ENCODE results near the gene PYGO1.
"Not testable (repeated sequence)": the region's sequence is repeated elsewhere in the genome, so short reads cannot be mapped to it uniquely, and the experiment has no call there.

Gene PYGO1, protein sequence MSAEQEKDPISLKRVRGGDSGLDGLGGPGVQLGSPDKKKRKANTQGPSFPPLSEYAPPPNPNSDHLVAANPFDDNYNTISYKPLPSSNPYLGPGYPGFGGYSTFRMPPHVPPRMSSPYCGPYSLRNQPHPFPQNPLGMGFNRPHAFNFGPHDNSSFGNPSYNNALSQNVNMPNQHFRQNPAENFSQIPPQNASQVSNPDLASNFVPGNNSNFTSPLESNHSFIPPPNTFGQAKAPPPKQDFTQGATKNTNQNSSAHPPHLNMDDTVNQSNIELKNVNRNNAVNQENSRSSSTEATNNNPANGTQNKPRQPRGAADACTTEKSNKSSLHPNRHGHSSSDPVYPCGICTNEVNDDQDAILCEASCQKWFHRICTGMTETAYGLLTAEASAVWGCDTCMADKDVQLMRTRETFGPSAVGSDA

DNA sequence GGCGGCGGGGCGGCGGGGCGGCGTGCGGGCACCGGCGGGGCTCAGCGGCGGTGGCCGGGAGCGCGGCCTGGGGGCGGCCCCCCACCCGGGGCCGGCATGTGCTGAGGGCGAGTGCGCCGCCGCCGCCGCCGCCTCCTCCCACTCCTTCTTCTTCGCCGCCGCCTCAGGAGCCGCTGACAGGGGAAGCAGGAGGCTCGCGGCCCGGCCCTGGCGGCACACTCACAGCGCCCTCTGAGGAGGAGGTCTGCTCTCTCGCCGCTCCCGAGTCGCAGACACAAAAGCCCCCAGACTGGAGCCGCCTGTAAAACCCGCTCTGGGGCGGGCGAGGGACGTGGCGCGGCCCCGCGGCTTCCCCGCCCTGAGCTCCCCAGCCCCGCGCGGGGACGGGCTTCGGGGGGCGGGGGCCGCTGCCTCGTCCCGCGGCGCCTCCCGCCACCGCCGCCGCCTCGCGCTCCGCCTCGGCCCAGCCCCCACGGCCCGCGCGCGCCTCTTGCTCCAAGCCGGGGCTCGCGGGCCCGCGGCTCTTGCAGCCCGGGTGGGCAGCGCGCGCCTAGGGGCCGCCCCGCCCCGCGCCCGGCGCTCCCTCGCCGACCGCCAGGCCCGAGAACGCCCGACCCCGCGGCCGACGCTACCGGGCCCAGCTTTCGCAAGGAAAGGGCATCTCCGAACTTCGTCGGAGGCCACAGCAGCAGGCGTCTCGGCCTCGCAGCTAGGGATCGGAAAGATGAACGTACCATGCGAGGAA, at the start of gene PYGO1:
TSS of gene PYGO1 (minus strand) at position 276 of the 745 bp plus-strand sequence. CDS start 462 bp downstream, outside the sequence.
- in situ Hi-C loops (cut with MboI; ENCODE audit: low sequenced_read_pairs) = no loop called here

DNA sequence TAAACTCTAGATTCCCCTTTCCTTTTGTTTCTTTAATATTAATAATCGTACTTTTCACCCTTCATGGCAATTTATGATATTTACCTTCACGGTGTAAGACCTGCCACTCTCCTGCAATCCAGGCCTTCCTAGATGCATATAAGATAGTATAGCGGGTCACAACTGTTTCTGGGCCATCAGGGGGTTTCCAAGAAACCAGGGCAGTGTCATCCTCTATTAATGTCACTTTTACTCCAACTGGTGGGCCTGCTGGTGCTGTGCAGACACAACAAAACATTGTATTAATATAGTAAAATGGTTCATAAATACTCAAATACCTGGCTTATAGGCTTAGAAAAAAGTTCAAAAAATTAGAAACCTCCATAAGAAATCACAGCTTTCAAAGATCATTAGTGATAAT, 48.9 kb upstream of the PYGO1 start:
- in situ Hi-C loops (cut with MboI; ENCODE audit: low sequenced_read_pairs) = loop anchor here (25.0 kb wide), 1 partner anchor 425 kb away; no protein-coding TSS in a partner anchor

DNA sequence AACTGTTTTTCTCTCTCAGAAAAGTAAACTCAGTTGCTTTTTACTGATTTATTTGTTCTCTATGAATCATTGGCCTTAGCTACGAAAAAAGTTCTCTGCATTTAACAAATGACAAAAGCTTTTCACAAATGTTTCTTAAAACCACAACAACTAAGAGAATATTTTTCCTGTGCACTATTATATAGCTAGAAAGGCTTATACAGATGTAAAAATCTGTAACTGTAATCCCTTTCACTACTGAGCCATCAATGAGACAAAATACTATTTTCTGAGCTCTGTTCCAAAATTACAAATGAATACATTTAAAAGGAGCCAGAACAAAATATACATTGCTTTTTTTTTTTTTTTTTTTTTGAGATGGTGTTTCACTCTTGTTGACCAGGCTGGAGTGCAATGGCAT, 45.6 kb upstream of the PYGO1 start:
- in situ Hi-C loops (cut with MboI; ENCODE audit: low sequenced_read_pairs) = loop anchor here (25.0 kb wide), 1 partner anchor 421 kb away; no protein-coding TSS in a partner anchor

DNA sequence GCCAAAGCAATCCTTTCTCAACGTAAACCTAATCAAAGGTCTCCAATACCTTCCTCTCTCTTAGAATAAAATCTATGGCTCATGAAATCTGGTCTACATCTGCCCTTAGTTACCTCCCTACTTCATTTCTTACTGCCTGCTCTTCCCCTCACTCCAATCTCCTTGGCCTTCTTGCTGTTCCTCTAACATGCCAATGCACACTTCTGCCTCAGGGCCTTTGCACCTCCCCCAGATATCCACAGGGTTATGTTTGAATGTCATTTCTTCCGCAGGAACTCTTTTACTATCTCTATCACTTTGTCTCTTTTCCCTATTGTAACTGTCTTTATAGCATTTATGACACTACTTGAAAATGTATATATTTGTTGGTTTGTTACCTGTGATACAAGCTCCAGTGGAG, 44.3 kb upstream of the PYGO1 start:
- in situ Hi-C loops (cut with MboI; ENCODE audit: low sequenced_read_pairs) = loop anchor here (25.0 kb wide), 1 partner anchor 420 kb away; no protein-coding TSS in a partner anchor

DNA sequence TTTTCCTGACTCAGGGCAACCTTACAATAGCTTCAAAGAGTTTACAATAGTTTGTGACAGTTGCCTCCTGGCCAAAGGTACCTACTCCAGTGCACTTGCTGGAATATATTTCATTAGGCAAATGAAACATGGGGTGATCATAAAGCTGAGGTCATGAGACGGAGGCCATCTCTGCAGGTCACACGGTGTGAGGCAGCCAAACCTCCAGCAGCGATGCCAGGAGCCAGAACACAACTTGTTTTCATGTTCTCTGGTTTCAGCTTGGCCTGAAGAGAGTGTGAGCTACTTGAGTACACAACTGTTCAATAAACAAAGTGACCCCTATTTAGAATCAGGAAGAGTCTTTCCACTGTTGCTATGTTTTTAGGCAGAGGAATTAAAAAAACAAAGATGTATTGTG, 42.7 kb upstream of the PYGO1 start:
- in situ Hi-C loops (cut with MboI; ENCODE audit: low sequenced_read_pairs) = loop anchor here (25.0 kb wide), 1 partner anchor 419 kb away; no protein-coding TSS in a partner anchor

DNA sequence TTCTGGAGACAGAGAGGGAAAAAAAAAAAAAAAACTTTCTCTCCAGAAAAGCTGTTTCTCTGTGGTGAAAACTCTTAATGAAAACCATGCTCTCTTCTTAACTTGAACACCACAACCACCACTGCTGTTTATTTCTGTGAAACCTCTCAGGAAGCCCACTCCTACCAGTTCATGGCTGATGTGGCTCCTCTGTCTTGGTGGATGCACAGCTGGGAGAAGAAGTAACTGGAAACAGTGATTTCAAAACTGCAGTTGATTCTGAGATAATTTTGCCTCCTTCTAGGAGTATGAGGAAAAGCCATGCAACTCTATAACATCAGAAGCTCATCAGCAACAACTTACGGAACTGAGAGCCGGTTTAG, 40.2 kb upstream of the PYGO1 start:
- in situ Hi-C loops (cut with MboI; ENCODE audit: low sequenced_read_pairs) = loop anchor here (25.0 kb wide), 1 partner anchor 416 kb away; no protein-coding TSS in a partner anchor

DNA sequence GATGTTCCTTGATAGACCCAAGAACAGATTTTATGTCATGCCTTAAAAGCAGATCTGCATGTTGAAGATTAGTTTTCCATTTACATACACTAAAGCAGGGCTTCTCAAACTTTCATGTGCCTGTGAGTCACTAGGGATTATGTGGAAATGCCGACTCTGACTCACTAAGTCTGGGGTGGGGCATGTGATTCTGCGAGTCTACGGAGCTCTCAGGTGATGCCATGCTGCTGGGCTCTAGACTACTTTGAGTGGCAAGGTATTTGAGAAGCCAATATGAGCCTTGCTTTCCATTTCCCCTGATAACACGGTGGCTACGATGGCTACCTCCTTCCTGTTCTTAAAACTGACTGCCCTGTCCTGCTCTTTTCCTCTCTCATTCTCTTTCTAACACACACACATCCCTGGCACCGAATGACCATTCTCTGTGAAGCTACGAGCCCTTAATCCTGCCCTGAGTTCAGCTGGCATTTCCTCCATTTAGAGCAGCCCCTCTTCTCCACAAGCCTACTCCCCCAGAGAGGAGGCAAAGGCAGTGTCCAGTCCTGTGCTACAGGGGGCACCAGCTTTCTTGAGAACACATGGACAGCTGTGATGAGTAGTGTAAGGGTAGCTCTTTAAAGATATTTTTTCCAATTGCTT, 39.7 kb upstream of the PYGO1 start:
- in situ Hi-C loops (cut with MboI; ENCODE audit: low sequenced_read_pairs) = loop anchor here (25.0 kb wide), 1 partner anchor 416 kb away; no protein-coding TSS in a partner anchor

DNA sequence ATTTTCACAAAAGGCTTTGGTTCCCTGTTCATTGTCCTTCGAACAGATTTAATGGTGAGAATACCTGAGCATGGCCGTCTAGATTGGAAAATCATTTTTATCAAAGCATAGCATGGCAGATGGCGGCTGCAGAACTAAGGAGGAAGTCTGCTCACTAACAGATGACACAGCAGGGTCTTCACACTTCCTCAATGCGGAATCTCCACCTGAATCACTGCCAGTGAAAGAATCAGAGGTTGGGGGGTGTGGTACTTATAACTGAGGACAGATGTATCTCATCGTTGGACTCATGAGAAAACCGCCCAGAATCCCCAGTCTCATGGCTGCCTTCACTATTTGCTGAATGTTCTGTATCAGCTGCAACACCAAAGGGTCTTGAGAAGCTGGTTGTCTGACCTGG, 31.6 kb upstream of the PYGO1 start:
- in situ Hi-C loops (cut with MboI; ENCODE audit: low sequenced_read_pairs) = no loop called here

DNA sequence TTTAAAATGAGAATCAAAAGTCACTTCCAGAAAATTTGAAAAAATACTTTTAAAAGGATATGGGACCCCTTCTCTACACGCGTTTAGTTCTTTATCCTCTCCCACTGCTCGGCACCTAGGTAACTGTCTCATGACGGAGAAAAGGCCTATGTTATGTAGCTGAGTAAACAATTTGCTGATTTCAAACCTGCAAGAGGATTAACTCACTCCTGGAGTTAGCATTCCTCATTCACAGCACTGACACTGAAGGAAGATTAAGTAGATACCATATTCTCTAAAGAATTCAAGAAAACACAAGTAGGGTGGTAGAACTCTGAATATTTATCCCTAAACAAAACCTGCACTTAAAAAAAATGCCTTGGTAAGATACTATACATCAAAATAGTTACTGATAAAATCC, 30.2 kb upstream of the PYGO1 start:
- in situ Hi-C loops (cut with MboI; ENCODE audit: low sequenced_read_pairs) = no loop called here

DNA sequence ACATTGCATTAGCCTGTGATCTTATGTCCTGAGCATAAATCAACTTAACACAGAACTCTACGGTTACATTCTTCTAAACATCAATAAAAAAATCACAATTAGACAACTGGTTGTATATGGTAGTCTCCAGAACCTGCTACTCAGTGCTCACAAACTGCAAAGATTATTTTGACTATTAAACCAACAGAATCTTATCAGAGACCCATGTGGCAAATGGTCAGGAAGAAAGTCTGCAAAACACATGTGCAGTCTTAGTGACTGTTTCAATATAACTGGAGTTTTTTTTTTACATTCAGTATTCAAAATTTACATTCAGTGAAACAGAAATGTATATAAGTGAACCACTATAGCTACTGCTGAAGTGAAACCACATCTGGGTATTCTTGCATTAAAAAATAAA, 27.3 kb upstream of the PYGO1 start:
- in situ Hi-C loops (cut with MboI; ENCODE audit: low sequenced_read_pairs) = no loop called here

DNA sequence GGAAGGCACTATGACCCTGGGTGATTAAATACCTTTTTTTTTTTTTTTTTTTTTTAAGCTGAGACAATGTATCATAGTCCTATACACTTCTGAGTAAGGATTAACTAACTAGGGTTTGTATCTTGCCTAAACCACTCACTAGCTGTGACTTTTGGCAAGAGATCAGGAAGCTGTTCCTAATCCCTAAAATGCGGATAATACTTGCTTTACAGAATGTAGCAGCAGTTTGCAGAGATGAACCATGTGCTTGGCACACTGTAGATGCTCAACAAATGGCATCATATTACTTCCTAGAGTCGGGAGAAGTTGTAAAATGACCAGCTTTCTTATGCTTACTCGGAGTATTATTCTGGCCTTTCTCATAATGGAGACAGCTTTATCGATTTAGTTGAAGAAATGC, 25.6 kb upstream of the PYGO1 start:
- in situ Hi-C loops (cut with MboI; ENCODE audit: low sequenced_read_pairs) = no loop called here

DNA sequence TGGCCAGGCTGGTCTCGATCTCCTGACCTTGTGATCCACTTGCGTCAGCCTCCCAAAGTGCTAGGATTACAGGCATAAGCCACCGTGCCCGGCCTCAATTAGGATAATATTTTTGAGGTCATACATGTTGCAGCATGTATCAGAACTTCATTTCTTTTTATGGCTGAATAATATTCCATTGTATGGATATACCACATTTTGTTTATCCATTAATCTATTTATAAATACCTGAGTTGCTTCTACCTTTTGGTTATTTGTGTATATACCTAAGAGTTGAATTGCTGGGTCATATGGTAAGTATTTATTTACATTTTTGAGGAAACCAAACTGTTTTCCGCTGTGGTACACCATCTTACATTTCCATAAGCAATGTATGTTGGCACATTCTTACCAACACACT, 18.1 kb upstream of the PYGO1 start:
- in situ Hi-C loops (cut with MboI; ENCODE audit: low sequenced_read_pairs) = no loop called here

DNA sequence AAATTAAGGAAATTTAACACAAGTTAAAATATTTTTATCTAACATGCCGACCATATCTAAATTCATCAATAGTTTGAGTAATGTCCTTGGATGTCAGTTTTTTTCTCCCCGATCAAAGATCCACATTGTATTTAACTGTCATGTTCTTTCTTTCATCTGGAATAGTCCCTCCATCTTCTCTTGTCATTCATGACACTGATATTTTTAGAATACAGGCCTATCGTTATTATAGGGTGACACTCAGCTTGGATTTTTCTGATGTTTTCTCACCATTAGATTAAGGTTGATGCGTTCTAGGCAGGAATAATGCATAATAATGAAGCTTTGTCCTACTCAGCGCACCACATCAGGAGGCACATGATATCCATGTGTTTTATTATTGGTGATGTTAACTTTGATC, 13.2 kb upstream of the PYGO1 start:
- in situ Hi-C loops (cut with MboI; ENCODE audit: low sequenced_read_pairs) = no loop called here

DNA sequence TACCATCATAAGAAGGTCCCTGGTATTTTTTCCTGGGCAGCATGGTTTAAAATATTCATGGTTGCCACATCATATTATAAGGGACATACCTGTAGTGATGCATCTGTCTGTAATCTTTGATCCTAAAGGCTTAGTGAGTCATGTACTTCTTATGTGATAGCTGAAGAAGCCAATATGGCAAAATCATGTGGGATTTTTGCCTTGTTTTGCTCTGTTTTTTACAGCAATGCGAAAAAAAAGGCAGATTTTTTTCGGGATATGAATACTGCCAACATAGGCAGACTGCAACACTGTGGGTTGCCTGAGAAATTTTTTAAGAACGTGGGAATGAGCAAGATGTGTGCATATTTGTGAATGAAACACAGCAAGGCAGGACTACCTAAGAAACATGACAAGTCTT, 11.3 kb upstream of the PYGO1 start:
- in situ Hi-C loops (cut with MboI; ENCODE audit: low sequenced_read_pairs) = no loop called here

DNA sequence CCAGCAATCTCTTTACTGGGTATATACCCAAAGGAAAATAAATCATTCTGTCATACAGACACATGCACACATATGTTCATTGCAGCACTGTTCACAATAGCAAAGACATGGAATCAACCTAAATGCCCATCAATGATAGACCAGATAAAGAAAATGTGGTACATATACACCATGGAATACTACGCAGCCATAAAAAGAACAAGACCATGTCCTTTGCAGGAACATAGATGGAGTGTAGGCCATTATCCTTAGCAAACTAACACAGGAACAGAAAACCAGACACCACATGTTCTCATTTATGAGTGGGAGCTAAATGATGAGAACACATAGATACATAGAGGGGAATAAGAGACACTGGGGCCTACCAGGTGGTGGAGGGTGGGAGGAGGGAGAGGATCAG, 4.9 kb upstream of the PYGO1 start:
- in situ Hi-C loops (cut with MboI; ENCODE audit: low sequenced_read_pairs) = not testable (repeated sequence)

DNA sequence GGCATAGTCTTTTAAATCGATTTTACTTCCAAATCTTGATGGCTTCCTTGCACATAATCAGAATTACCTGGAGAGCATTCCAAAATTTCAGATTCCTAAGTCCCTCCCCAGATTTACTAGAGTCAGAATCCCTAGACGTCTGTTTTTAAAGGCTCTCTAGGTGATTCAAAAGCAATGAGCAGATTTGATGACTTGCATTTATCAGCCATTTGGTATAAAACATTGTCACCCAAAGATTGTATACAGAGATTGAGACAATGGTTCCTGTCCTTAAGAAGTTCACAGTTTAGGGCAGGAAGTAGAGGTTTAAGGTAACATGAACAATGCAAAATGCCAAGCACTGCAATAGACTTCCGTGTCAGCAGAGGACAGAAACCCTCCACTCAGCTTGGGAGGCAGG, 2.6 kb upstream of the PYGO1 start:
- in situ Hi-C loops (cut with MboI; ENCODE audit: low sequenced_read_pairs) = no loop called here

DNA sequence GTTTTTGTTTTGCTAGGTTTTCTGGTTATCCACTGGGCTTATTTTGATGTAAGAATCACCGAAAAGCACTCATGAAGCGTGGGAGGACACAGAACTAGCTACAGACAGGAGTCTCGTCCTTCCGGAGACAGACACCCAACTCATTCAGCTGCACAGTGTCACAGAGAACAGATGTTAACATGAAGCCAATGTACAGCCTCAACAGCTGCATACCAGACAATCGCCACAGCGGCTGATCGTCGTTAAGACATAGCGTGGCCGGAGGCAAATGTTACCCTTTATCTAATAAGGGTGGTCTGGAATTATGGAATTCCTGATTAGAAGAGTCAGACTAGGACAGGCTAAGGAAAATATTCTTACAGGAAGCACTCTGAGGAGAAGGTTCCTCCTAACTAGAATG, 1.1 kb upstream of the PYGO1 start:
- in situ Hi-C loops (cut with MboI; ENCODE audit: low sequenced_read_pairs) = no loop called here

DNA sequence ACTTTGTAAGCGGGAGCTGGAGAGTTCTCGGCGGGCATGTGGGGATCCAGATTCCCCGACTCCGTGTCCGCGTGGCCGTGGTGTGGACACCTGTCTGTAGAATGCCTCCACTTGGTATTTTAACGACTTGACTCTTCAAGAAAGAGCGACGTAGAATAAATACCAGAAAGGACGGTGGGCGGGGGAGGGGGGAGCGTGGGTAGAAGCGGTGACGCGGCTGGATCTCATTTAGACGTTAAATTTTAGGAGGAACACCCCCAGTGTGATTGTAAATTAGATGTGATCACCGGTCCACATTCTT, 620 bp upstream of the PYGO1 start:
- in situ Hi-C loops (cut with MboI; ENCODE audit: low sequenced_read_pairs) = no loop called here

DNA sequence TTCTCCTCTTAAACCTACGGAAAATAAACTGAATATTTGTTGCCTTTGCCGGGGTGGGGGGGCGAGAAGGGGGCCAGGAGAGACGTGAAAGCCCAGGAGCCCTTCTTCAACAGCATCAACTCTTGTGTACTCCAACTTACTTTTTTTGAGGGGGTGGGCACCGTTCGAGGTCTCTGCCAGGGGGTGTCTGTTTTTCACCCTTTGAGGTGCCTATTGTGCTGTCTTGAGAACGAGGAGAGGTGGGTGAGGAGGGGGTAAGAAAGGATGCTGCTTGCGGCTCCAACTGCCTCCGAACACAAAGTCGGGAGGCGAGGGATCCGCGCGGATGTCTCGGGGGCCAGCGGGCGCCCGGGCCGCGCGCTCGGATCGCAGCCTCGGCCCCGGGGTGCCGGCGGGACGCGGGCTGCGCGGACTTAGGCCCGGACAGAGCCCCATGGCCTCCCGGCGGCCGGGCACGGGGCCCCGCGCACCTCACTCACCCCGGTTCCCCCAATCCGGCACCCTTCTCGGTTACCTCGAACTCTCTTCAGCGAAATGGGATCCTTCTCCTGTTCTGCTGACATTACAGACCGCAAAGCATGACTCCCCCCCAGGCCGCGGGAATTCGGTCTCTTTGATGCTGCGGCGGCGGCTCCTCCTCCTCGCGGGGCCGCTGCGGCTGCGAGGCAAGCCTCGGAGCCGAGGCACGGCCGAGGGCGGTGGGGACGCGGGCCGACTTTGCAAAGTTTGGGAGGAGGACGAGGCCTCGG, 650 bp downstream of the PYGO1 start:
- in situ Hi-C loops (cut with MboI; ENCODE audit: low sequenced_read_pairs) = no loop called here

DNA sequence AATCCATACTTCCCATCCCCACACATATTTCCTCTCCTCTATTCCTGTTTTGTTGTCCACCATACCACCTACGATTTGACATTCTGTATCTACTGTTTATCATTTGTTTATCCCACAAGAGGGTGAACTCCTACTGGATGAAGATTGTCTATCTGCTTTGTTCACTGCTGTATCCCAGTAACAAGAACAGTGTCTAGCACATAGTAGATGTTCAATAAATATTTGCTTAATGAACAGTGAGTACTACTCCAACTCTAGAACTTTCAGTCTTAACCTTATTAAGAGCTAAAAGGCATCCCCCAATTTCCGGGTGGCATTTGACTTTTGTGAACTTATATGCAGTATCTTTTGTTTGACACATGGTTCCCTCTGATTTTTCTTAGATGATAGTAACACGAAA, 1.3 kb downstream of the PYGO1 start:
- in situ Hi-C loops (cut with MboI; ENCODE audit: low sequenced_read_pairs) = no loop called here

DNA sequence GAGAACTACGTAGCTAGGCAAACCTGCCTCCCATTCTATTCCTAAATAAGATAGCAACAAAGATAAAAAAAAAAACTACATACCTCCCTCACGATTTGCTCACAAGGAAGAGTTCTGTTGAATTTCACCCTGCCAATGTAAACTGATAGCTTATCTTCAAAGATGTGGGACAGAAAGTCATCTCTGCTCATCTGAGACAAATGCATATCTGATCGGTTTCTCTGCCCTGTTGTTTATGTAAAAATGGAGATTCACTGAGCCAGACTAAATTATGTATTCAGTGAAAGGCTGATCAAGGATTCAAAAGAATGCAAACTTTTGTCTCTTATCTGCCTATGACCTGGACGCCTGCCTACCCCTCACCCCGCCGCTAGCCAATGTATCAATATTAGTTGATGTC, 11.2 kb downstream of the PYGO1 start:
- in situ Hi-C loops (cut with MboI; ENCODE audit: low sequenced_read_pairs) = no loop called here
